HL-60 (cell line): Measurements from ENCODE around the gene HDGF.

Experiments used
- DNase-seq, 2 experiments: peaks; one replicate each; pipeline ENCODE4 v3.0.0-alpha.2; 2010 to 2020; ENCODE audit warnings: low read depth in 1 of 2, low spot score in 1 of 2
- H3K27ac ChIP-seq: fragments of 250-450 bp; sonication (Bioruptor Pico); replicated peaks from 2 replicates; pipeline ENCODE4 v1.5.1; 2020; ENCODE audit warnings: mild to moderate bottlenecking, moderate library complexity
- H3K27me3 ChIP-seq: fragments of 250-450 bp; sonication (Bioruptor Pico); 2 replicates; pipeline ENCODE4 v1.5.1; 2021; ENCODE audit warnings: mild to moderate bottlenecking, moderate library complexity; ENCODE audit not compliant: insufficient read depth, poor library complexity, severe bottlenecking
- H3K4me3 ChIP-seq: replicated peaks from 2 replicates; pipeline ENCODE4 v1.5.1; 2011; ENCODE audit warnings: mild to moderate bottlenecking, control low read depth, low read length; ENCODE audit not compliant: insufficient read depth
- GABPA ChIP-seq: IDR thresholded peaks from 2 replicates; pipeline ENCODE4 v1.6.1; 2012; ENCODE audit warnings: low read depth
- POLR2AphosphoS5 ChIP-seq: IDR thresholded peaks from 2 replicates; pipeline ENCODE4 v1.6.1; 2012; ENCODE audit warnings: low read depth
- SPI1 ChIP-seq: IDR thresholded peaks from 2 replicates; pipeline ENCODE4 v1.6.1; 2012; ENCODE audit warnings: low read depth, mild to moderate bottlenecking, borderline replicate concordance
- TF ChIP-seq, protein P1 (sequence below): IDR thresholded peaks from 2 replicates; pipeline ENCODE4 v1.6.1; 2012; ENCODE audit warnings: low read depth; ENCODE audit not compliant: insufficient replicate concordance
- TF ChIP-seq, protein P2 (sequence below): IDR thresholded peaks from one replicate; pipeline ENCODE4 v1.5.1; 2011; ENCODE audit warnings: low read length, control low read depth, inconsistent platforms; ENCODE audit not compliant: insufficient read depth

The HDGF gene

DNA sequence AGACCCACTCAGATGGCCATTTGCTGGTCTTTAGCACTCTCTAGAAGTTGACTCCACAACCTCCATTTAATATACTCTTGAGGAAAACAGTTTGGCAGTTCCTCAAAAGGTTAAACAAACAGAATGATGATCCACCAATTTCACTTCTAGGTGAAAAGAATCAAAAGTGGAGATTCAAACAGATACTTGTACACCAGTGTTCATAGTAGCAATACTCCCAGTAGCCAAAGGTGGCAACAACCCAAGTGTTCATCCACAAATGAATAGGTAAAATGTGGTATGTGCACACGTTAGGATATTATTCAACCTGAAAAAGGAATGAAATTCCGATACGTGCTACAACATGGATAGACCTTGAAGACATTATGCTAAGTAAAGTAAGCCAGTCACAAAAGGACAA, 22.1 kb upstream of the HDGF start:
- Histone ChIP-seq H3K27ac (no peak overlapping the region), H3K27me3 (no peaks in the 10 kb centered on the region), H3K4me3 (no peak overlapping the region)
- no peak for TF ChIP-seq SPI1
- no peak for TF ChIP-seq POLR2AphosphoS5
- no peak for TF ChIP-seq GABPA
- TF ChIP-seq, protein P1, sequence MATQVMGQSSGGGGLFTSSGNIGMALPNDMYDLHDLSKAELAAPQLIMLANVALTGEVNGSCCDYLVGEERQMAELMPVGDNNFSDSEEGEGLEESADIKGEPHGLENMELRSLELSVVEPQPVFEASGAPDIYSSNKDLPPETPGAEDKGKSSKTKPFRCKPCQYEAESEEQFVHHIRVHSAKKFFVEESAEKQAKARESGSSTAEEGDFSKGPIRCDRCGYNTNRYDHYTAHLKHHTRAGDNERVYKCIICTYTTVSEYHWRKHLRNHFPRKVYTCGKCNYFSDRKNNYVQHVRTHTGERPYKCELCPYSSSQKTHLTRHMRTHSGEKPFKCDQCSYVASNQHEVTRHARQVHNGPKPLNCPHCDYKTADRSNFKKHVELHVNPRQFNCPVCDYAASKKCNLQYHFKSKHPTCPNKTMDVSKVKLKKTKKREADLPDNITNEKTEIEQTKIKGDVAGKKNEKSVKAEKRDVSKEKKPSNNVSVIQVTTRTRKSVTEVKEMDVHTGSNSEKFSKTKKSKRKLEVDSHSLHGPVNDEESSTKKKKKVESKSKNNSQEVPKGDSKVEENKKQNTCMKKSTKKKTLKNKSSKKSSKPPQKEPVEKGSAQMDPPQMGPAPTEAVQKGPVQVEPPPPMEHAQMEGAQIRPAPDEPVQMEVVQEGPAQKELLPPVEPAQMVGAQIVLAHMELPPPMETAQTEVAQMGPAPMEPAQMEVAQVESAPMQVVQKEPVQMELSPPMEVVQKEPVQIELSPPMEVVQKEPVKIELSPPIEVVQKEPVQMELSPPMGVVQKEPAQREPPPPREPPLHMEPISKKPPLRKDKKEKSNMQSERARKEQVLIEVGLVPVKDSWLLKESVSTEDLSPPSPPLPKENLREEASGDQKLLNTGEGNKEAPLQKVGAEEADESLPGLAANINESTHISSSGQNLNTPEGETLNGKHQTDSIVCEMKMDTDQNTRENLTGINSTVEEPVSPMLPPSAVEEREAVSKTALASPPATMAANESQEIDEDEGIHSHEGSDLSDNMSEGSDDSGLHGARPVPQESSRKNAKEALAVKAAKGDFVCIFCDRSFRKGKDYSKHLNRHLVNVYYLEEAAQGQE, result no peak
- TF ChIP-seq, protein P2, sequence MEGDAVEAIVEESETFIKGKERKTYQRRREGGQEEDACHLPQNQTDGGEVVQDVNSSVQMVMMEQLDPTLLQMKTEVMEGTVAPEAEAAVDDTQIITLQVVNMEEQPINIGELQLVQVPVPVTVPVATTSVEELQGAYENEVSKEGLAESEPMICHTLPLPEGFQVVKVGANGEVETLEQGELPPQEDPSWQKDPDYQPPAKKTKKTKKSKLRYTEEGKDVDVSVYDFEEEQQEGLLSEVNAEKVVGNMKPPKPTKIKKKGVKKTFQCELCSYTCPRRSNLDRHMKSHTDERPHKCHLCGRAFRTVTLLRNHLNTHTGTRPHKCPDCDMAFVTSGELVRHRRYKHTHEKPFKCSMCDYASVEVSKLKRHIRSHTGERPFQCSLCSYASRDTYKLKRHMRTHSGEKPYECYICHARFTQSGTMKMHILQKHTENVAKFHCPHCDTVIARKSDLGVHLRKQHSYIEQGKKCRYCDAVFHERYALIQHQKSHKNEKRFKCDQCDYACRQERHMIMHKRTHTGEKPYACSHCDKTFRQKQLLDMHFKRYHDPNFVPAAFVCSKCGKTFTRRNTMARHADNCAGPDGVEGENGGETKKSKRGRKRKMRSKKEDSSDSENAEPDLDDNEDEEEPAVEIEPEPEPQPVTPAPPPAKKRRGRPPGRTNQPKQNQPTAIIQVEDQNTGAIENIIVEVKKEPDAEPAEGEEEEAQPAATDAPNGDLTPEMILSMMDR, result no peak
- DNase-seq, result no peak

DNA sequence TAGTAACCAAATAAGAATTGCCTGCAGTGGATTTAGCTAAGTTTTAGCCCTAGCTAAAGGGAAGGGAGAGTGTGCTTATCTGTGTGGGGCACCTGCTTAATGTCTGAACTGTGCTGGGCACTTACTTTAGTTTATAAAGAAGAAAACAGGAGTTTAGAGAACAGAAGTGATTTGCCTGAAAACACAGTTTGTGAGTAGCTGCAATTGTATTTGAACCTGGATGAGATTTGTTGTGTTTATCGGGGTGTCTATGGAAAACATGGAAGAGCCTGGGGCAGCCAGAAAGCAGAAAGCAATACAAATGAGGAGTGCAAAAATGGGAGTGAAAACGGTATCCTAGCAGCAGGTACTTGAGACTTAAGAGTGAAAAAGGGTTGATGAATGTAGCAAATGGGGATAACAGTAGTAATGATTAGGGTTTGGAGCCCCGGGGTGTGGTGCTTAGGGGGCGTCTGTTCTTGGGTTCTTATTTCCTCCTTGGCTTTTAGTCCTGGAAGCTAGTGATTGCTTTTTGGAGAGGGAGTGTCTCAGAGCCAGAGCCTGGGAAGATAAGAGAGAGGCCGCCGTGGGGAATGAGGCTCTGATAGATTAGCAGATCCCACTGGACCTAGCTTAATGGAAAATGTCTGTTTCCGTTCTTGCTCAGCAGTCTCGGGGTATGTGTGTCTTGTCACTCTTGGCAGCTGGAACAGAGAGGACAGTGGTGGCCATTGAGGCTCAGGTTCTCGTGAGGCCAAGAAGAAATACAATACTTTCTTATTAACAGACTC, 21.4 kb upstream of the HDGF start:
- TF ChIP-seq, protein P1, result no peak
- no peak for TF ChIP-seq SPI1
- TF ChIP-seq POLR2AphosphoS5, result no peak
- TF ChIP-seq, protein P2, result no peak
- no peak for TF ChIP-seq GABPA
- H3K4me3 ChIP-seq, result no peak overlapping the region
- H3K27ac ChIP-seq, result no peak overlapping the region
- DNase-seq, result no peak
- no peaks in the 10 kb centered on the region for H3K27me3 ChIP-seq

DNA sequence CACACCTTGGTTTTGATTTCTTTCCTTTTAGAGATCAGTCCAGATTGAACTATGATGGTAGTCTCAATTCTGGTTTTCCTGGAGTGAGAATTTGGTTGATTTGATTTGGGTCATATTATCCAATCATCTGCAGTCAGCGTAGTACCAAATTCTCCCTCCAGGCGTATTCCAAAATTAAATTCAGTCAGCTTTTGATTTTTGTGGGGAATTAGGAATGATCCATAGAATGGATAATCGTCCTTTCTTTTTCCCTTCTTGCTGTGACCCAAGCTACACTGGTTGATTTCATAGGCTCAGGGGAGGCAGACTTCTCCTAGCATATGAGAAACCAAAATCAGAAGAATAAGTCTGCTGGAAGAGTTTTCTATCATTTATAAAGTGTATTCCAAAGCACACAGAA, 20.7 kb upstream of the HDGF start:
- DNase-seq, result no peak
- TF ChIP-seq GABPA (no peak), SPI1 (no peak), POLR2AphosphoS5 (no peak)
- TF ChIP-seq, protein P2, result no peak
- TF ChIP-seq, protein P1, result no peak
- Histone ChIP-seq H3K27me3 (no peaks in the 10 kb centered on the region), H3K27ac (no peak overlapping the region), H3K4me3 (no peak overlapping the region)
